Lung (tissue), 12 donors: ENCODE data around the gene SLC12A6. TPM values are rescaled to one million over a fixed set of nuclear protein-coding genes. Genes with fewer than 3 reads are reported as not detected.

ENCODE experiments used
- ATAC-seq: fragments of 200-7000 bp; cut with Tn5 transposase; one replicate; pipeline ENCODE4 v1.9.1; 2020; ENCODE audit warnings: moderate number of reproducible peaks; ENCODE audit not compliant: insufficient read depth, low FRiP score
- DNase-seq, 3 donors: peaks; one replicate each; pipeline ENCODE4 v3.0.0-alpha.2; 2013 to 2017
- H3K27ac ChIP-seq, 2 donors: one replicate each; pipeline ENCODE4 v1.5.1; 2013; ENCODE audit warnings: mild to moderate bottlenecking in 2 of 2, moderate library complexity in 2 of 2, control low read depth in 1 of 2, inconsistent platforms in 1 of 2, low read depth in 1 of 2, low read length in 1 of 2
- H3K27me3 ChIP-seq, 3 donors: one replicate each; pipeline ENCODE4 v1.5.1; 2013; ENCODE audit warnings: low read length in 2 of 3; ENCODE audit not compliant: control insufficient read depth in 3 of 3, insufficient read depth in 3 of 3
- H3K36me3 ChIP-seq, 4 donors: one replicate each; pipeline ENCODE4 v1.5.1; 2013; ENCODE audit warnings: low read length in 4 of 4, mild to moderate bottlenecking in 1 of 4, moderate library complexity in 1 of 4; ENCODE audit not compliant: control insufficient read depth in 4 of 4, insufficient read depth in 4 of 4
- H3K4me1 ChIP-seq, 5 donors: one replicate each; pipeline ENCODE4 v1.5.1; 2013; ENCODE audit warnings: low read length in 5 of 5, mild to moderate bottlenecking in 2 of 5, moderate library complexity in 1 of 5; ENCODE audit not compliant: control insufficient read depth in 5 of 5, insufficient read depth in 5 of 5
- H3K4me3 ChIP-seq: one replicate; pipeline ENCODE4 v1.5.1; 2013; ENCODE audit warnings: mild to moderate bottlenecking, control low read depth, moderate library complexity
- H3K9ac ChIP-seq, 2 donors: one replicate each; pipeline ENCODE4 v1.5.1; 2013; ENCODE audit warnings: low read length in 2 of 2, control low read depth in 1 of 2; ENCODE audit not compliant: insufficient read depth in 1 of 2
- H3K9me3 ChIP-seq, 4 donors: one replicate each; pipeline ENCODE4 v1.5.1; 2013; ENCODE audit warnings: low read length in 3 of 4, mild to moderate bottlenecking in 1 of 4, moderate library complexity in 1 of 4; ENCODE audit not compliant: control insufficient read depth in 4 of 4, insufficient read depth in 3 of 4
- WGBS, 2 donors: extraction: QIAGEN DNeasy Blood & Tissue Kit; methylation state at CpG; one replicate each; pipeline ENCODE4 v1.1.7; 2013; 5-methylcytosine and 5-hydroxymethylcytosine counted together
- polyA plus RNA-seq, 2 donors: library from polyadenylated mRNA; stranded (reverse); fragments of 200-250 nt; gene quantifications; one replicate each; pipeline ENCODE4 v1.2.1, GENCODE V29; 2013
- total RNA-seq, 2 donors: library from RNA; depleted of rRNA in 1 of 2; stranded (reverse); fragments of >200 nt in 1 of 2; gene quantifications; one replicate each; pipeline ENCODE4 v1.2.1, GENCODE V29; 2014 to 2021
- TF ChIP-seq, protein P1 (sequence below): IDR thresholded peaks from 2 replicates; pipeline ENCODE4 v1.5.1; 2012; ENCODE audit warnings: mild to moderate bottlenecking; ENCODE audit errors: control extremely low read depth, extremely low read depth
- donor health status: control.
- donor health status: control.
- donor health status: Bipolar disorder and iron deficiency.
- donor health status: healthy.
- donor health status: DM: yes; HTN: yes; CAD: no.

Gene SLC12A6
- total and polyA plus RNA-seq, 4 donors, result 7.6 to 58.4 (median 27.7) TPM

DNA sequence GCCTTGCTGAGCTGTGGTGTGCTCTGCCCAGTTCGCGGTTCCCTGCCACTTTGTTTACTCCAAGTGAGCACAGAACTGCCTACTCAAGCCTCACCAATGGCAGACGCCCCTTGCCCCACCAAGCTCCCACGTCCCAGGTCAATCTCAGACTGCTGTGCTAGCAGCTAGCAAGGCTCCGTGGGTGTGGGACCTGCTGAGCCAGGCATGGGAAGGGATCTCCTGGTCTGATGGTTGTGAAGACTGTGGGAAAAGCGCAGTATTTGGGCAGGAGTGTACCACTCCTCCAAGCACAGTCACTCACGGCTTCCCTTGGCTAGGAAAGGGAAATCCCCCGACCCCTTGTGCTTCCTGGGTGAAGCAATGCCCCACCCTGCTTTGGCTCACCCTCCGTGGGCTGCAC, 45.0 kb downstream of the SLC12A6 start:
- Histone ChIP-seq H3K27me3 (no peaks in the 10 kb centered on the region), H3K4me3 (no peak overlapping the region), H3K4me1 (peaks cover 0 to 7% (median 0%) of the 10 kb centered on the region in 5 donors), H3K36me3 (peaks cover 0 to 3% (median 1%) of the 10 kb centered on the region in 4 donors), H3K27ac (no peak overlapping the region), H3K9me3 (no peaks in the 10 kb centered on the region), H3K9ac (no peak overlapping the region)
- TF ChIP-seq, protein P1, sequence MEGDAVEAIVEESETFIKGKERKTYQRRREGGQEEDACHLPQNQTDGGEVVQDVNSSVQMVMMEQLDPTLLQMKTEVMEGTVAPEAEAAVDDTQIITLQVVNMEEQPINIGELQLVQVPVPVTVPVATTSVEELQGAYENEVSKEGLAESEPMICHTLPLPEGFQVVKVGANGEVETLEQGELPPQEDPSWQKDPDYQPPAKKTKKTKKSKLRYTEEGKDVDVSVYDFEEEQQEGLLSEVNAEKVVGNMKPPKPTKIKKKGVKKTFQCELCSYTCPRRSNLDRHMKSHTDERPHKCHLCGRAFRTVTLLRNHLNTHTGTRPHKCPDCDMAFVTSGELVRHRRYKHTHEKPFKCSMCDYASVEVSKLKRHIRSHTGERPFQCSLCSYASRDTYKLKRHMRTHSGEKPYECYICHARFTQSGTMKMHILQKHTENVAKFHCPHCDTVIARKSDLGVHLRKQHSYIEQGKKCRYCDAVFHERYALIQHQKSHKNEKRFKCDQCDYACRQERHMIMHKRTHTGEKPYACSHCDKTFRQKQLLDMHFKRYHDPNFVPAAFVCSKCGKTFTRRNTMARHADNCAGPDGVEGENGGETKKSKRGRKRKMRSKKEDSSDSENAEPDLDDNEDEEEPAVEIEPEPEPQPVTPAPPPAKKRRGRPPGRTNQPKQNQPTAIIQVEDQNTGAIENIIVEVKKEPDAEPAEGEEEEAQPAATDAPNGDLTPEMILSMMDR, result no peak
- 89 to 95% methylated on average over 9 of the region's 9 CpGs for WGBS, 2 donors
- no peak for ATAC-seq
- DNase-seq, result no peak

DNA sequence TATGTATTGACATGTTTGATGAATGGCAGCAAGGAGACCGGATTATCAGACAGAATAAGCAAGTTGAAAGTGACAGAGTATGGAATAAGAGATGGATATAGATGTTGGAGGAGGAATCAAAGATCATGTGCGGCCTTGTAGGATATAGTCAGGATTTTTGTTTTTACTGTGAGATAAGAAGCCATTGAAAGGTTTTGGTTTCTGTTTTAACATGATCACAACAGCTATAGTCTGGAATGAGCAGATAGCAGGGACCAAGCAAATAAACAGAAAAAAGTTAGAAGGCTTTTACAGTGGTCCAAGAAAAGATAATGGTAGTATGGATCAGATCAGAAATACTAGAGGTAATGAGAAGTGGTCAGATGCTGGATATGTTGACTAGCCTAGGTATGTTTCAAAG, 52.6 kb downstream of the SLC12A6 start:
- TF ChIP-seq, protein P1, result no peak
- no peak for ATAC-seq
- Histone ChIP-seq H3K4me1 (no peaks in the 10 kb centered on the region), H3K4me3 (no peak overlapping the region), H3K27me3 (no peaks in the 10 kb centered on the region), H3K36me3 (no peaks in the 10 kb centered on the region), H3K9me3 (no peaks in the 10 kb centered on the region), H3K9ac (no peak overlapping the region), H3K27ac (no peak overlapping the region)
- no peak for DNase-seq
- WGBS, 2 donors, result 77 to 79% methylated on average over 2 of the region's 2 CpGs

DNA sequence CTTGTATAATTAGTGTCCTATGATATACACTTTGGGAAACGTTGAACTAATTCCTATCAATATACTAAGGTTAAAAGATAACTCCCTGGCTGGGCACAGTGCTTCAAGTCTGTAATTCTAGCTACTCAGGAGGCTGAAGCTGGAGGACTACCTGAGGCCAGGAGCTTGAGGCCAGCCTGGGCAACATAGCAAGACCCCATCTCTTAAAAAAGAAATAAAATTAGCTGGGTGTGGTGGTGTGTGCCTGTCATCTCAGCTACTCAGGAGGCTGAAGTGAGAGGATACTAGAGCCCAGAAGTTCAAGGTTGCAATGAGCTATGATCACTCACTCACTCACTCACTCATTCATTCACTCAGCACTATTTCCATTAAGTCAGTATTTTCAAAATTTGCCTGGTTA, 55.2 kb downstream of the SLC12A6 start:
- no peaks in the 10 kb centered on the region for H3K9me3 ChIP-seq
- DNase-seq (no peak), ATAC-seq (no peak)
- no peaks in the 10 kb centered on the region for H3K27me3 ChIP-seq
- no peak overlapping the region for H3K9ac ChIP-seq
- no peaks in the 10 kb centered on the region for H3K4me1 ChIP-seq
- TF ChIP-seq, protein P1, result no peak
- H3K27ac ChIP-seq, result no peak overlapping the region
- no peak overlapping the region for H3K4me3 ChIP-seq
- WGBS, 2 donors, result 96 to 97% methylated on average over 1 of the region's 1 CpG
- H3K36me3 ChIP-seq, result no peaks in the 10 kb centered on the region

DNA sequence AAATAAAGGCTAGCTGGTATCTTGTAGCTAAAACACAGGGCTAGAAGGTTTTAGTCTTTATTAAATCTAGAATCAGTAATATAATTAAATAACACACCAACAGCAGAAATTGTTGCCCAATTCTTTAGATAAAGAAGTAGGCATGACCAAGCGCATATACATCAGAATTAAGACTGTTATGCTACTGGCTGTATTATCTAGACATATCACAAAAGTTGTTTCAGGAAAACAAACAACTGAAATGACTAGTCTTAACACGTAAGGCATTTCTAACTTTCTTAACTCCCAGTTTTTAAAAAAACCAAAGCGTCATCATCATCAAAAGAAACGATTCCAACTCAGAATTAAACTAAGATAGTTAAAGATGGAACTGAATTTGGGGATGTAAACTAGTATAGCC, 57.4 kb downstream of the SLC12A6 start:
- no peaks in the 10 kb centered on the region for H3K9me3 ChIP-seq
- H3K27ac ChIP-seq, result no peak overlapping the region
- no peak overlapping the region for H3K9ac ChIP-seq
- WGBS, 2 donors, result 88 to 93% methylated on average over 4 of the region's 4 CpGs
- ATAC-seq, result no peak
- no peaks in the 10 kb centered on the region for H3K36me3 ChIP-seq
- TF ChIP-seq, protein P1, result no peak
- DNase-seq, result no peak
- H3K27me3 ChIP-seq, result no peaks in the 10 kb centered on the region
- H3K4me1 ChIP-seq, result no peaks in the 10 kb centered on the region
- H3K4me3 ChIP-seq, result no peak overlapping the region
